SU-DHL-6 (cell line): Measurements from ENCODE around the gene KCNK2.

ENCODE experiments used
- H2AFZ ChIP-seq: fragments of 200-600 bp; sonication (generic); 2 replicates; pipeline ENCODE4 v1.6.1; 2014; ENCODE audit warnings: low read depth, mild to moderate bottlenecking, moderate library complexity, mixed read lengths, antibody characterized with exemption, low read length; ENCODE audit not compliant: severe bottlenecking
- H3F3A ChIP-seq: fragments of 200-600 bp; shearing (Covaris generic); 2 replicates; pipeline ENCODE4 v1.6.0; 2016; ENCODE audit warnings: antibody characterized with exemption, mild to moderate bottlenecking; ENCODE audit not compliant: insufficient read depth
- H3K27ac ChIP-seq: fragments of 200-600 bp; sonication (generic); 2 replicates; pipeline ENCODE4 v1.5.1; 2016; ENCODE audit warnings: low read depth, mild to moderate bottlenecking, low read length, moderate library complexity, mixed read lengths
- H3K27me3 ChIP-seq: fragments of 200-600 bp; sonication (generic), shearing (Covaris generic); 2 replicates; pipeline ENCODE4 v1.6.0; 2014; ENCODE audit warnings: mild to moderate bottlenecking, low read length
- H3K36me3 ChIP-seq: fragments of 200-600 bp; sonication (generic); 2 replicates; pipeline ENCODE4 v1.6.1; 2014; ENCODE audit warnings: mild to moderate bottlenecking, low read length, mixed read lengths
- H3K4me2 ChIP-seq: fragments of 300-600, 200-600 bp; shearing (Covaris generic), sonication (generic); 2 replicates; pipeline ENCODE4 v1.6.0; 2014; ENCODE audit warnings: low read length, low read depth, mild to moderate bottlenecking; ENCODE audit not compliant: poor library complexity, severe bottlenecking
- H3K4me3 ChIP-seq: fragments of 200-600 bp; sonication (generic); 2 replicates; pipeline ENCODE4 v1.5.1; 2014; ENCODE audit warnings: antibody characterized with exemption, low read length, mild to moderate bottlenecking, mixed read lengths; ENCODE audit not compliant: insufficient read depth, poor library complexity, severe bottlenecking
- H3K79me2 ChIP-seq: fragments of 200-600 bp; sonication (generic); 2 replicates; pipeline ENCODE4 v1.6.1; 2014; ENCODE audit warnings: mild to moderate bottlenecking, low read length, moderate library complexity; ENCODE audit not compliant: insufficient read depth
- H3K9ac ChIP-seq: fragments of 200-600 bp; sonication (generic); 2 replicates; pipeline ENCODE4 v1.7.0; 2014; ENCODE audit warnings: mild to moderate bottlenecking, low read length
- H3K9me2 ChIP-seq: fragments of 200-600 bp; sonication (generic); replicated peaks from 2 replicates; pipeline ENCODE4 v1.6.1; 2014; ENCODE audit warnings: low read length; ENCODE audit not compliant: insufficient read depth
- H3K9me3 ChIP-seq: fragments of 200-600 bp; sonication (generic); 2 replicates; pipeline ENCODE4 v1.6.1; 2014; ENCODE audit warnings: low read length, mixed read lengths; ENCODE audit not compliant: insufficient read depth
- H4K20me1 ChIP-seq: fragments of 200-600 bp; sonication (generic); 2 replicates; pipeline ENCODE4 v1.6.1; 2014; ENCODE audit warnings: low read depth, mild to moderate bottlenecking, antibody characterized with exemption, low read length, moderate library complexity, mixed read lengths
- EZH2phosphoT487 ChIP-seq: fragments of 200-600 bp; sonication (generic), shearing (Covaris generic); conservative IDR thresholded peaks from 2 replicates; pipeline ENCODE4 v1.6.1; 2018; ENCODE audit warnings: mild to moderate bottlenecking, antibody characterized with exemption, low read length, moderate library complexity, mixed read lengths
- TF ChIP-seq, protein P1 (sequence below): fragments of 200-600 bp; sonication (generic); IDR thresholded peaks from one replicate; pipeline ENCODE4 v1.5.1; 2017; ENCODE audit warnings: antibody characterized with exemption, mild to moderate bottlenecking, low read length, moderate library complexity; ENCODE audit not compliant: insufficient read depth, poor library complexity, severe bottlenecking

Gene KCNK2

DNA sequence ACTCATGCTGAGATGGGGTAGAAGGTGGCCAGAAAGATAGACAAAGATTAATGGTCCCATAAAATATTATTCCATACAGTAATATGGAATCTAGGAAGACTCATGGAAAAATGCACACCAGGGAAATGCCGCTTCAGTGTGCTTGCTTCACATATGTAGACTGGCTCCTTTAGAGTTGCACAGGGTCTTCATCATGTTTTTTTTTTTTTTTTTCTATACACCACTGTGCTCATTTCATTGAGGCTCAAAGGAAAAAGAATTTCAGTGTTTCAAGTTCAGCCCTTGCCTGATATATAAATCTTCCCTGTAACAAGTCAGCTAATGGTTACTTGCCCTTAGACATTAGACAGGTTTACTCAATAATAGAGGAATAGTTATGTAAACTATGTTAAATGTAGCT lies 33.2 kb downstream of the KCNK2 start:
- Histone ChIP-seq H3K9ac (no peak overlapping the region), H3K36me3 (no peaks in the 10 kb centered on the region), H3K4me3 (no peak overlapping the region), H4K20me1 (no peaks in the 10 kb centered on the region), H3K9me3 (no peaks in the 10 kb centered on the region), H2AFZ (no peak overlapping the region), H3K79me2 (no peaks in the 10 kb centered on the region), H3F3A (no peaks in the 10 kb centered on the region), H3K27me3 (no peaks in the 10 kb centered on the region), H3K4me2 (no peak overlapping the region), H3K27ac (no peak overlapping the region), H3K9me2 (no peaks in the 10 kb centered on the region)
- no peak for TF ChIP-seq EZH2phosphoT487
- TF ChIP-seq, protein P1, sequence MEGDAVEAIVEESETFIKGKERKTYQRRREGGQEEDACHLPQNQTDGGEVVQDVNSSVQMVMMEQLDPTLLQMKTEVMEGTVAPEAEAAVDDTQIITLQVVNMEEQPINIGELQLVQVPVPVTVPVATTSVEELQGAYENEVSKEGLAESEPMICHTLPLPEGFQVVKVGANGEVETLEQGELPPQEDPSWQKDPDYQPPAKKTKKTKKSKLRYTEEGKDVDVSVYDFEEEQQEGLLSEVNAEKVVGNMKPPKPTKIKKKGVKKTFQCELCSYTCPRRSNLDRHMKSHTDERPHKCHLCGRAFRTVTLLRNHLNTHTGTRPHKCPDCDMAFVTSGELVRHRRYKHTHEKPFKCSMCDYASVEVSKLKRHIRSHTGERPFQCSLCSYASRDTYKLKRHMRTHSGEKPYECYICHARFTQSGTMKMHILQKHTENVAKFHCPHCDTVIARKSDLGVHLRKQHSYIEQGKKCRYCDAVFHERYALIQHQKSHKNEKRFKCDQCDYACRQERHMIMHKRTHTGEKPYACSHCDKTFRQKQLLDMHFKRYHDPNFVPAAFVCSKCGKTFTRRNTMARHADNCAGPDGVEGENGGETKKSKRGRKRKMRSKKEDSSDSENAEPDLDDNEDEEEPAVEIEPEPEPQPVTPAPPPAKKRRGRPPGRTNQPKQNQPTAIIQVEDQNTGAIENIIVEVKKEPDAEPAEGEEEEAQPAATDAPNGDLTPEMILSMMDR: no peak

DNA sequence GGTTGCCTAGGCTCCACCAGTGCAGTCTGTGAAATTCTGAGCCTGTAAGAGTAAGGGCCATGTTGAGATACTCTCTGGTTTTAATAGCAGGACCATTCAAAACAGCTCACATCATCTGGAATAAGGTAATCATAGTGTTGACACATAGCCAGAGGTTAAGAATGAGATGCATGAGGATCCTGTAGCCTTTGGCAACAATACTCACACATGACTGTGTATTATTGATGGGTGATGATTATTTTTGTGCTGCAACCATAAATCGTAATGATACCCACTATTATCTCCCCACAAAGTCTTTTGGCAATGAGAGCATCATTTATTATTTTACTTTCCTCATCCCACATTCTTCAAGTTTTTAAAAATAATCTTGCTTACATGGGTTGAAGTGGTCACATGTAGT lies 35.5 kb downstream of the KCNK2 start:
- Histone ChIP-seq H3F3A (no peaks in the 10 kb centered on the region), H4K20me1 (no peaks in the 10 kb centered on the region), H3K36me3 (no peaks in the 10 kb centered on the region), H3K4me3 (no peak overlapping the region), H3K9ac (no peak overlapping the region), H3K27me3 (no peaks in the 10 kb centered on the region), H3K27ac (no peak overlapping the region), H3K9me3 (no peaks in the 10 kb centered on the region), H3K9me2 (no peaks in the 10 kb centered on the region), H3K79me2 (no peaks in the 10 kb centered on the region), H3K4me2 (no peak overlapping the region), H2AFZ (no peak overlapping the region)
- no peak for TF ChIP-seq EZH2phosphoT487
- TF ChIP-seq, protein P1: no peak

DNA sequence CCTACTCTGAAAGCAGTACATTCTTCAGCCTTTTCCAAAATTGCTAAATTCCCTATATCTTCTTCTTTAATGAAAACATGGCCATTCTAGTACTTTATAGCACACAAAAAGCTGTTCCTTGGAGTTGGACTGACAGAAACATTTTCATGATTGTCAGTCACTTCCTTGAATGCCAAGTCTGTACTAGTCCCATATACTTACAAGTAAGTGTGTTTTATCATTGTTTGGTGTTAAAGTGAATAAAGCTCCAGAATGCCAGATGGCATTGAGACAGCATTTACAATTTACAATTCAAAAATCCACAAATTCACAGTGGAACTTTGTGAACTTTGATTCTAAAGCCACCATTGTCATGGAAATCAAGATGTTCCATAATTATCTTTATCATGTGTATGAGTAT lies 36.5 kb downstream of the KCNK2 start:
- Histone ChIP-seq H4K20me1 (no peaks in the 10 kb centered on the region), H3K27me3 (no peaks in the 10 kb centered on the region), H2AFZ (no peak overlapping the region), H3F3A (no peaks in the 10 kb centered on the region), H3K4me2 (no peak overlapping the region), H3K9ac (no peak overlapping the region), H3K27ac (no peak overlapping the region), H3K9me2 (no peaks in the 10 kb centered on the region), H3K36me3 (no peaks in the 10 kb centered on the region), H3K79me2 (no peaks in the 10 kb centered on the region), H3K9me3 (no peaks in the 10 kb centered on the region), H3K4me3 (no peak overlapping the region)
- TF ChIP-seq, protein P1: no peak
- no peak for TF ChIP-seq EZH2phosphoT487
